Measurements from ENCODE around the gene DCTN2.
"Not testable (repeated sequence)": the region's sequence is repeated elsewhere in the genome, so short reads cannot be mapped to it uniquely, and the experiment has no call there.

Gene DCTN2

DNA sequence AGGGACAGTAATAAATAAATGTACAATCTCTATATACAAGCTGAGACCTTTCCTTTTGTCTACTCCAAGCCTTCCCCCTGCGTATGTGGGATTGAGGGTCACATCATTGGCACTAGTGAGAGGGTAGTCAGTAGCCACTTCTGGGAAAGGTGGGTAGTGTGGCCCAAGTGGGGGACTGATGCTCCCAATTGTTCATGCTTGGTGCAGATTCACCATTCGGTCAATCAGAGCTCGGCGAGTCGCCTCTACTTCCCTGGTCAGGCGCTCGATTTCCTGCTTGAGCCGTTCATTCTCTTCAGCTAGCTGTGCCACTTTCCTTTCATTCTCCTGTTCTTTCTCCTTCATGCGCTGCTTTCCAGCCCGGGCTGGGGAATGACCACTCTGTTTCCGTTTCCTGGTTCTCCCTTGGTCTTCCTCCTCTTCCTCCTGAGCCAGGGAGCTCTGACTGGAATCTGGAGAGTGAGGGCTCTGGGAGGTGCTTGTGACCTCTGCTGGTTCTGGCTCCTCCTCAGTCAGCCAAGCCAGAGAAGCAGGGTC is 30.3 kb downstream of the DCTN2 start:
- no peak for DNase-seq (ENCODE audit: low read depth in 2 of 2)

DNA sequence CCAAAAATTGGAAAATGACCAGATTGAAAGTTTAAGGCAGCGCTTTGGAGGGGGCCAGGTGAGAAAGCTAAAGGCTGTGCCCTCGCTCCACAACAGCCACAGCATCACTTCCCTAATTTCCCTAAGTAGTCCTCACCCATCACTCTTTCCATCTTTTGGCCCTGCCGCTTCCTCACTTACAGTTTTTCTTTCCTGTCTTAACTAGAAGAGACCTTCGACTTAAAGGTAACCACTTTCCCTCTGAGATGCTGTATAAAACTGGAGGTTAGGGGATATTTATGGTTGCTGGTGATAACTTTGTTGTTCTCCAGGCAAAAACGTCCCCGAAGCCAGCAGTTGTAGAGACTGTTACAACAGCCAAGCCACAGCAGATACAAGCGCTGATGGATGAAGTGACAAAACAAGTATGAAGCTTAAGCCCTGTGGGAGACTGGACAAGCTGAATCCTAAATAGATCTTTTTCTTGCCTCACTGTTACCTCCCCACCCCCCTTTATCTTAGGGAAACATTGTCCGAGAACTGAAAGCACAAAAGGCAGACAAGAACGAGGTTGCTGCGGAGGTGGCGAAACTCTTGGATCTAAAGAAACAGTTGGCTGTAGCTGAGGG is 31.0 kb downstream of the DCTN2 start:
- DNase-seq (ENCODE audit: low read depth in 2 of 2): no peak

DNA sequence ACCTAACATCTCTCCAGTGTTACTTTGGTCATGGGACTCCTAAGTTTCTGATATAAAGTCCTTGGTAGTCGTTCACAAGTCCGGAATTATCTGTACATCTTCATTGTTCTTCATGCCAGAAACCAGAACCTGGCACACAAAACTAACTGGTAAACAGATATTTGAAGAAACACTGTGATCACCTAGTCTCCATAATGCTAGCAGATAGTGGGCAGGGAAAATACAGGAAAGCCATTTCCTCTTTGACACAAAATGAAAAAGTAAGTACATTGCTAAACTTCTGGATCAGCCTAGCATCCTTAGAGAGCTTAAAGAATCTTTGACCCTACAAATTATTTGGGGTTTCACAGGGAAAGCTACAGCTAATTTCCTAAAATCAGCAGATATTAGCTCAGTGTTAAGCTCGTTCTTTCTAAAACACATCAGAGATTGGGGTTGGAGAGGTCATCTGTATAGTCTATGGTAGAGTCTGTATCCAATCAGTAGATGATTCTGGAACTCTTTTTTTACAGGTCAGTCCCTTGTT is 31.5 kb downstream of the DCTN2 start:
- DNase-seq (ENCODE audit: low read depth in 2 of 2): no peak

DNA sequence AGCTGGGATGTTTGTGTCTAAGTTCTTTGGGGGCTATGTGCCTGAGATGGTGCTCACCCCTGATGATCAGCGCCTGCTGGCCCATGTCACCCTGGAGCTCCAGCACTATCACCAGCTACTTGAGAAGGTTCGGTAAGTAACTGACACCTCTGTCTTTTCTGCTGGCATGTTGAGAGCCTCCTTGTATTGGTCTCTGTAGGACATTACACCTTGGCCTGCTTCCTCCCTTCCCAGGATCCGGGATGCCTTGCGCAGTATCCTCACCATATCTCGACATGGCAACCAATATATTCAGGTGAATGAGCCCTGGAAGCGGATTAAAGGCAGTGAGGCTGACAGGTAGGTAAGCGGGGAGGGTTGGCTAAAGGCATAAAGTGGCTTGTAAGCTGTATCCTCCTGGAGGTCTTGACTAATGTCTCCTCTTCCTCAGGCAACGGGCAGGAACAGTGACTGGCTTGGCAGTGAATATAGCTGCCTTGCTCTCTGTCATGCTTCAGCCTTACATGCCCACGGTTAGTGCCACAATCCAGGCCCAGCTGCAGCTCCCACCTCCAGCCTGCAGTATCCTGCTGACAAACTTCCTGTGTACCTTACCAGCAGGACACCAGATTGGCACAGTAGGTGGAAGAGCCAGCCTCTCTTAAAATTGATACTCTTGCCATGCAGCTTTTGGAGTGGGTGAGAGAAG is 32.1 kb downstream of the DCTN2 start:
- no peak for DNase-seq (ENCODE audit: low read depth in 2 of 2)

DNA sequence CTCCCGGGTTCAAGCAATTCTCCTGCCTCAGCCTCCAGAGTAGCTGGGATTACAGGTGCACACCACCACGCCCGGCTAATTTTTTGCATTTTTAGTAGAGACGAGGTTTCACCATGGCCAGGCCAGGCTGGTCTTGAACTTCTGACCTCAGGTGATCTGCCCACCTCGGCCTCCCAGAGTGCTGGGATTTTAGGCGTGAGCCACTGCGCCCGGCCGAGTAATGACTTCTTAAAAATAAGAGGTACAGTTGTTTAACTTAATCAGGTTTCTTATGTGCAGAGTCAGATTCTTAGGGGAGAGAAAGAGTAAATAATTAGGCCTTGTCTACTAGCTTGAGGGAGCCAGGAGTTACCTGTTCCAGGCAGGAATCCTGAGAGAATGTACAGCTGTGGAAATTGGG is 32.7 kb downstream of the DCTN2 start:
- DNase-seq (ENCODE audit: low read depth in 2 of 2): not testable (repeated sequence)

DNA sequence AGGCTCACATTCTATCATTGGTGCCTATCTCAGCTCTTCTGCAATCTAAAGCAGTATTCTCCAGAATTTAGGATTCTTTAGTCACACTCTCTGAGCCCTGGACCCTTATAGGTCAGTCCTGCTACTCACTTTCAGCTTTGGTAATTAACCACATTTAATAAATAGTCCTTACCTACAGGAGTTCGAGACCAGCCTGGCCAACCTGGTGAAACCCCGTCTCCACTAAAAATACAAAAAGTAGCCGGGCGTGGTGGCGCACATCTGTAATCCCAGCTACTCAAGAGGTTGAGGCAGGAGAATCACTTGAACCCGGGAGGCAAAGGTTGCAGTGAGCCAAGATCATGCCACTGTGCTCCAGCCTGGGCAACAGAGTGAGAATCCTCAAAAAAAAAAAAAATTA is 33.3 kb downstream of the DCTN2 start:
- not testable (repeated sequence) for DNase-seq (ENCODE audit: low read depth in 2 of 2)

DNA sequence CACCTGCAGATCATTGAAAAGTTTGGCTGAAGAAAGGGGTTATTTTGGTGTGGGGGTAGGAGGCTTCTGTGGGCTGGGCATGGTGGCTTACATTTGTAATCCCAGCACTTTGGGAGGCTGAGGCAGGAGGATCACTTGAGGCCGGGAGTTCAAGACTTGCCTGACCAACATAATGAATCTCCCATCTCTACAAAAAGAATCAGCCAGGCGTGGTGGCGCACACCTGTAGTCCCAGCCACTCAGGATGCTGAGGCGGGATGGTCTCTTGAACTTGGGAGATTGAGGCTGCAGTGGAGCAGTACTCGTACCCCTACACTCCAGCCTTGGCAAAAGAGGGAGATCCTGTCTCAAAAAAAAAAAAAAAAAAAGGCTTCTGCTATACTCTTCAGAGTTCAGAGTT is 33.7 kb downstream of the DCTN2 start:
- no peak for DNase-seq (ENCODE audit: low read depth in 2 of 2)

DNA sequence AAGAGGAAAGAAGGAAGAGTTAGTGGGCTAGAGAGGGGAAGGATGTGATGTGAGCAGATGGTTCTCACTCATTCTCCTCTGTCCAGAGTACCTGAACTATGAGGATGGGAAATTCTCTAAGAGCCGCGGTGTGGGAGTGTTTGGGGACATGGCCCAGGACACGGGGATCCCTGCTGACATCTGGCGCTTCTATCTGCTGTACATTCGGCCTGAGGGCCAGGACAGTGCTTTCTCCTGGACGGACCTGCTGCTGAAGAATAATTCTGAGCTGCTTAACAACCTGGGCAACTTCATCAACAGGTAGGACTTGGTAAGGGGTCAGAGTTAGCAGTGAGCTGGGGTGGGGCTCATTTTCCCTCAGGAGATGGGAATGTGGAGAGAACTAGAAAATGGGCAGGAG is 34.3 kb downstream of the DCTN2 start:
- DNase-seq (ENCODE audit: low read depth in 2 of 2): no peak

DNA sequence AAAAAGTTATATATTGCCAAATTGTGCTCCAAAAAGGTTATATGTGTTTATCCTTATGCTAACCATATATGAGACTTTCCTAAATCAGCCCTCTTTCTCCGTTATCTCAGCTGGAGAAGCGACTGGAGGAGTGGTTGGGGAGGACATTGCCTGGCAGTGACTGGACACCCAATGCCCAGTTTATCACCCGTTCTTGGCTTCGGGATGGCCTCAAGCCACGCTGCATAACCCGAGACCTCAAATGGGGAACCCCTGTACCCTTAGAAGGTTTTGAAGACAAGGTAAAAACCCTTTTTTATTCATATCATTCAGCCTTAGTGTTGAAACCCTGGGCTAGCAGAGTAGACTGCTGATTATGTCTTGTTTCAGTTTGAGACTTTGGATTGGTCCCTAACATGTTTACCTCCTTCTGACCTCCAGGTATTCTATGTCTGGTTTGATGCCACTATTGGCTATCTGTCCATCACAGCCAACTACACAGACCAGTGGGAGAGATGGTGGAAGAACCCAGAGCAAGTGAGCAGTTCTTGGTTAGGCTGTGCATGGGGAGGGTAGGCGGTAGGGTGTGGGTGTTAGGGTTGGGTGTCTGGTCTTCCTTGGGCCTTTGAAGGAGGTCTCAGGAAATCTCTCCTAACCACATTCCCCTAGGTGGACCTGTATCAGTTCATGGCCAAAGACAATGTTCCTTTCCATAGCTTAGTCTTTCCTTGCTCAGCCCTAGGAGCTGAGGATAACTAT is 35.2 kb downstream of the DCTN2 start:
- no peak for DNase-seq (ENCODE audit: low read depth in 2 of 2)

DNA sequence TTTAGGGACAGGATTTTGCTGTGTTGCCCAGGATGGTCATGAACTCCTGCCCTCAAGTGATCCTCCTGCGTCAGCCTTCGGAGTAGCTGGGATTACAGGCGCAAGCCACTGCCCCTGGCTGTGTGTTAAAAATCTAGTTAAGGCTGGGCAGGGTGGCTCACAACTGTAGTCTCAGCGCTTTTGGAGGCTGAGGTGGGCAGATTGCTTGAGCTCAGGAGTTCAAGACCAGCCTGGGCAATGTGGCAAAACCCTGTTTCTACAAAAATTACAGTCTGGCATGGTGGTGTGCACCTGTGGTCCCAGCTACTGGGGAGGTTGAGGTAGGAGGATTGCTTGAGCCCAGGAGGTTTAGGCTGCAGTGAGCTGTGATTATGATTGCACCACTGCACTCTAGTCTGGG is 35.8 kb downstream of the DCTN2 start:
- no peak for DNase-seq (ENCODE audit: low read depth in 2 of 2)

DNA sequence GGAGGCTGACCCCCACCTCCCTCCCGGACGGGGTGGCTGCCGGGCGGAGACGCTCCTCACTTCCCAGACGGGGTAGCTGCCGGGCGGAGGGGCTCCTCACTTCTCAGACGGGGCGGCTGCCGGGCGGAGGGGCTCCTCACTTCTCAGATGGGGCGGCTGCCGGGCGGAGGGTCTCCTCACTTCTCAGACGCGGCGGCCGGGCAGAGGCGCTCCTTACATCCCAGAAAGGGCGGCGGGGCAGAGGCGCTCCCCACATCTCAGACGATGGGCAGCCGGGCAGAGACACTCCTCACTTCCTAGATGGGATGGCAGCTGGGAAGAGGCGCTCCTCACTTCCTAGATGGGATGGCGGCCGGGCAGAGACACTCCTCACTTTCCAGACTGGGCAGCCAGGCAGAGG is 39.2 kb downstream of the DCTN2 start:
- DNase-seq (ENCODE audit: low read depth in 2 of 2): not testable (repeated sequence)

DNA sequence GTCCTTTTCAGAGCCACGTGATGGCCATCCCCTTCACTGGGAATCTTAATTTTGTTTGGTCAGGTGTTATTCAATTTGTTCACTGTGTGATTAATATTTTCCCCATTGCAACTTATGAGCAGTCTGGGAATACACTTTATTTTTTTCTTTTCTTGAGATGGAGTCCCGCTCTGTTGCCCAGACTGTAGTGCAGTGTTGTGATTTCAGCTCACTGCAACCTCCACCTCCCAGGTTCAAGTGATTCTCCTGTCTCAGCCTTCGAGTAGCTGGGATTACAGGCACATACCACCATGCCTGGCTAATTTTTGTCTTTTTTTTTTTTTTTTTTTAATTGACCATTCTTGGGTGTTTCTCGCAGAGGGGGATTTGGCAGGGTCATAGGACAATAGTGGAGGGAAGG is 40.5 kb downstream of the DCTN2 start:
- not testable (repeated sequence) for DNase-seq (ENCODE audit: low read depth in 2 of 2)

DNA sequence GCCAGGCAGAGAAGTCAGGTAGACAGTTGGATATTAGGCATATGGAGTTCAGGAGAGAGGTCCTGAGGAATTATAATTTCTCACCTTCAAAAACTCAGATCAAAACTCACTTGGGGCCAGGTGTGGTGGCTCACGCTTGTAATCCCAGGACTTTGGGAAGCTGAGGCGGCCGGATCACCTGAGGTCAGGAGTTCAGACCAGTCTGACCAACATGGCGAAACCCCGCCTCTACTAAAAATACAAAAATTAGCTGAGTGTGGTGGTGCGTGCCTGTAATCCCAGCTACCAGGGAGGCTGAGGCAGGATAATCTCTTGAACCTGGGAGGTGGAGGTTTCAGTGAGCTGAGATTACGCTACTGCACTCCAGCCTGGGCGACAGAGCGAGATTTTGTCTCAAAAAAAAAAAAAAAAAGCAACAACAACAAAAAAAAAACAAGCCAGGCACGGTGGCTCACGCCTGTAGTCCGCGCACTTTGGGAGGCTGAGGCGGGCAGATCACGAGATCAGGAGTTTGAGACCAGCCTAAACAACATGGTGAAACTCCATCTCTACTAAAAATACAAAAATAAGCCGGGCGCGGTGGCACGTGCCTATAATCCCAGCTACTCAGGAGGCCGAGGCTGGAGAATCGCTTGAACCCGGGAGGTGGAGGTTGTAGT is 44.6 kb downstream of the DCTN2 start:
- DNase-seq (ENCODE audit: low read depth in 2 of 2): not testable (repeated sequence)

DNA sequence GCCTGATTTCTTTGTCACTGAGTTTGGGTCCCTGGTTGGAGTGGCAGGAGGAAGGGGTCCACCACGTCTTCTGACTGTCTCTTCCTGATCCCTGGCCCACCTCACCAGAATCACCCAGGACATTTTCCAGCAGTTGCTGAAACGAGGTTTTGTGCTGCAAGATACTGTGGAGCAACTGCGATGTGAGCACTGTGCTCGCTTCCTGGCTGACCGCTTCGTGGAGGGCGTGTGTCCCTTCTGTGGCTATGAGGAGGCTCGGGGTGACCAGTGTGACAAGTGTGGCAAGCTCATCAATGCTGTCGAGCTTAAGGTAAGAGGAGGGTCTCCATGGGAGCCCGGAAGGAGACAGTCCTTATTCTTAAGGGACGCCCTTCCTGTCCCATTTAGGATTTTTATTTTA is 46.8 kb downstream of the DCTN2 start:
- no peak for DNase-seq (ENCODE audit: low read depth in 2 of 2)

DNA sequence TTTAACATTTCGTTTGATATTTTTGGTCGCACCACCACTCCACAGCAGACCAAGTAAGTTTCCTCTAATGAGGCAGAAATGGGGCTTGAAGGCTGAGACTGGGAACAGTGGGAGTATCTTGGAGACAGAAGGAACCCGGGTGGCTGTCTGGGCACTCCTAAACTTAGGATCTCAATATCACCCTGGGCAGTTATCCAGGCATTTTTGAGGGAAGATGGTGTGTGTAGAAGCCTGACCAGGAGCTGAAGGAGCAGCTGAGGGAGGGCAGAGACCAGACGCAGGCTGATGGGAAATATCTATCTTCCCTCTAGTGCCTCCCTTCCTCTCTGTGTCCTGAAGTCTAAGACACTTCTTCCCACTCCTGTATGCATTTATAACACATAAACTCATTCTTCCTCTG is 48.4 kb downstream of the DCTN2 start:
- no peak for DNase-seq (ENCODE audit: low read depth in 2 of 2)

DNA sequence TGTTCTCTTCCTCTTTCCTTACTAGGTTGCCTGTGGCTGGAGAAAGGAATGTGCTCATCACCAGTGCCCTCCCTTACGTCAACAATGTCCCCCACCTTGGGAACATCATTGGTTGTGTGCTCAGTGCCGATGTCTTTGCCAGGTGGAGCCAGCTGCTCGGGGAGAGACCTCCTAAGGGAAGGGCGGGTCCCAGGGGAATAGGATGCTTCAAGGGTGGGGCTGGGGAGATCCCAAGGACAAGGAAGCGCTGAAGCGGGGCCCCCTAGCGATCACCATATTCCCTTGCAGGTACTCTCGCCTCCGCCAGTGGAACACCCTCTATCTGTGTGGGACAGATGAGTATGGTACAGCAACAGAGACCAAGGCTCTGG is 48.9 kb downstream of the DCTN2 start:
- DNase-seq (ENCODE audit: low read depth in 2 of 2): no peak

DNA sequence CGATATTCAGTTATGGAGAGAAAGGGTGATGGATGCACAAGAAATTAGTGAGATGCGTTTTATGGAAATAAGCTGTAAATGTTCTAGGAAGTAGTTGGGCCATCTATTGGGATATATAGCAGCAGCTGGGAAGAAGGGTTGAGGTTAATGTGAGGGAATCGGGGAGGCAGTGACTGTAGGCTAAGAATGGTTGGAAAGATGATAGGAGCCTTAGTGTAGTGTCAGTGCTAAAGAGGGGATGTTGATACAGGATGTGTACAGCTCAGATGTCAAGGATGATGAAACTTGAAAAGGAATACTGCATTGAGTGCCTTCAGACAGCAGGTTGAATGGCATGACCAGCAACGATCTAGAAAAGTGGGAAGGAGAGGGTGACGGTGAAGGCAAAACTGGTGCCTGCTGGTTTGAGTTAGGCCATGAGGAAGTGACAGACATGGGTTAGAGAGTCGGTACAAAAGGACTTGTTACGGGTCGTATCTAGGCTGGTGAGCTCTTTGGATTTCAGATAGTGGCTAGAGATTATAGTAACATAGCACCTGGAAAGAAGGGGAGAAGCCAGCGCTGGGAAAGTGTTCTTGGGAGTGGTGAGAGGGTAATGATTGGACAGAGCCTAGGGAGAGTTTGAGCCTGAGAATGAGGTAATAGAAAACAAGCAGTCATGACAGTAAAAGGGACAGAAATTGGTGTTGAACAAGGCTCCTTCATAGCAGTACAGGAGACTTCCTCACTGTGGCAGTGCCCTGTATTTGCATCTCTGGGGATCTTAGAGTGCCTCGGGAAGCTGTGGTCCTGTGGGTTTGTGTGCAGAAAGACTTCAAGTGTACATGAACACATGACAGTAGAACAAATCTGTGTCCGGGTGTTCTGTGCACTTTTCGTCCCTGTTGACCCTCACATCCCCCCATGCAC is 49.5 kb downstream of the DCTN2 start:
- DNase-seq (ENCODE audit: low read depth in 2 of 2): no peak

DNA sequence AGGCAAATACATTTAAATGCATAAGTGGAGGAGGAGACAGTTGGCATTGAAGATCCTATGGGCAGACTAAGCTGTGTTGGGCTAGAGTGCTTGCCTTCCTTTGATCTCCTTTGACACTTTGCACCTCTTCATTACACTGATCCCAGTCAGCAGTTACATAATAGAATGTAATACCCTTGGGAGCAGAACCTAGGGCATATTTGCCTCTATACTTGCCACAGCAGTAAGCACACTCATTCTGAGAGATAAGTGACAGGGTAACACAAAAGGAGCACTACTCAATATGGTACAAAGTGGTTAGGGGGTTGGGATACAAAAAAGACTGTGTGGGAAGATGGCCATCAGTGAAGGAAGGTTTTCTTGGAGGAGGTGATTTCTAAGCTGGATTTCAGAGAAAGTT is 50.2 kb downstream of the DCTN2 start:
- DNase-seq (ENCODE audit: low read depth in 2 of 2): no peak

DNA sequence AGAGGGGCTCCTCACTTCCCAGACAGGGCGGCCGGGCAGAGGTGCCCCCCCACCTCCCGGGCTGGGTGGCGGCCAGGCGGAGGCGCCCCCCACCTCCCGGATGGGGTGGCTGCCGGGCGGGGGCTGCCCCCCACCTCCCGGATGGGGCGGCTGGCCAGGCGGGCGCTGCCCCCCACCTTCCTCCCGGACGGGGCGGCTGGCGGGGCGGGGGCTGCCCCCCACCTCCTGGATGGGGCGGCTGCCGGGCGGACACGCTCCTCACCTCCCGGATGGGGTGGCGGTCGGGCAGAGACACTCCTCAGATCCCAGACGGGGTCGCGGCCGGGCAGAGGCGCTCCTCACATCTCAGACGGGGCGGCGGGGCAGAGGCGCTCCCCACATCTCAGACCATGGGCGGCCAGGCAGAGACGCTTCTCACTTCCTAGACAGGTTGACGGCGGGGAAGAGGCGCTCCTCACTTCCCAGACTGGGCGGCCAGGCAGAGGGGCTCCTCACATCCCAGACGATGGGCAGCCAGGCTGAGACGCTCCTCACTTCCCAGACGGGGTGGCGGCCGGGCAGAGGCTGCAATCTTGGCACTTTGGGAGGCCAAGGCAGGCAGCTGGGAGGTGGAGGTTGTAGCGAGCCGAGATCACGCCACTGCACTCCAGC is 51.8 kb downstream of the DCTN2 start:
- DNase-seq (ENCODE audit: low read depth in 2 of 2): not testable (repeated sequence)

Measured in stimulated activated CD8-positive, alpha-beta memory T cell treated with anti-CD3 and anti-CD28 coated beads, Interleukin-15, amount 100 ng/mL, for 4 hours (primary cell).